Smooth muscle cell (in vitro differentiated cells): ENCODE results near the gene TMEM181. TPM values are rescaled to one million over a fixed set of nuclear protein-coding genes. Genes with fewer than 3 reads are reported as not detected.

Experiments
- DNase-seq: peaks from one replicate; lab custom pipeline; 2025; ENCODE audit not compliant: unreplicated experiment; lab: John Stamatoyannopoulos, UW
- H2AFZ ChIP-seq: fragments of 200-600 bp; sonication (generic); 2 replicates; pipeline ENCODE4 v1.6.0; 2016; ENCODE audit warnings: antibody characterized with exemption, low read depth, mild to moderate bottlenecking
- H3F3A ChIP-seq: fragments of 200-600 bp; sonication (generic); 2 replicates; pipeline ENCODE4 v1.6.0; 2017; ENCODE audit warnings: antibody characterized with exemption, low read depth
- H3K27ac ChIP-seq: fragments of 200-600 bp; sonication (generic); 2 replicates; pipeline ENCODE4 v1.5.1; 2016; ENCODE audit warnings: low read depth, mild to moderate bottlenecking
- H3K27me3 ChIP-seq: fragments of 200-600 bp; sonication (generic); 2 replicates; pipeline ENCODE4 v1.6.1; 2016; ENCODE audit warnings: low read depth, mild to moderate bottlenecking
- H3K36me3 ChIP-seq: fragments of 200-600 bp; sonication (generic); 2 replicates; pipeline ENCODE4 v1.5.1; 2016; ENCODE audit warnings: low read depth
- H3K4me1 ChIP-seq: fragments of 200-600 bp; sonication (generic); 2 replicates; pipeline ENCODE4 v1.5.1; 2016; ENCODE audit warnings: low read depth
- H3K4me2 ChIP-seq: fragments of 200-600 bp; sonication (generic); 2 replicates; pipeline ENCODE4 v1.6.0; 2016; ENCODE audit warnings: mild to moderate bottlenecking
- H3K4me3 ChIP-seq: fragments of 200-600 bp; sonication (generic); 2 replicates; pipeline ENCODE4 v1.5.1; 2016; ENCODE audit warnings: mild to moderate bottlenecking
- H3K79me2 ChIP-seq: fragments of 200-600 bp; sonication (generic); 2 replicates; pipeline ENCODE4 v1.6.0; 2016; ENCODE audit warnings: low read depth, mild to moderate bottlenecking
- H3K9ac ChIP-seq: fragments of 200-600 bp; sonication (generic); 2 replicates; pipeline ENCODE4 v1.6.0; 2016; ENCODE audit warnings: low read depth
- H3K9me3 ChIP-seq: fragments of 200-600 bp; sonication (generic); replicated peaks from 2 replicates; pipeline ENCODE4 v1.5.1; 2016; ENCODE audit warnings: low read depth
- H4K20me1 ChIP-seq: fragments of 200-600 bp; sonication (generic); 2 replicates; pipeline ENCODE4 v1.6.0; 2016; ENCODE audit warnings: low read depth
- WGBS: methylation state at CpG from one replicate; pipeline ENCODE4 v1.1.7; 2016; ENCODE audit warnings: low lambda C conversion rate; 5-methylcytosine and 5-hydroxymethylcytosine counted together
- polyA plus RNA-seq: library from polyadenylated mRNA; unstranded; fragments of >200 nt; fragmentation: Nextera tagmentation; extraction: Ambion mirVana; gene quantifications from 2 replicates; pipeline ENCODE4 v1.2.1, GENCODE V29; 2016
- total RNA-seq: library from RNA; depleted of rRNA; stranded (reverse); fragments of >200 nt; gene quantifications from 2 replicates; pipeline ENCODE4 v1.2.3, GENCODE V29; 2014
- TF ChIP-seq, protein P1 (sequence below): fragments of 200-600 bp; sonication (generic); IDR thresholded peaks from 2 replicates; pipeline ENCODE4 v1.5.1; 2017; ENCODE audit warnings: borderline replicate concordance, mild to moderate bottlenecking, antibody characterized with exemption; ENCODE audit not compliant: insufficient read depth, poor library complexity, severe bottlenecking

TMEM181 gene
- total and polyA plus RNA-seq, 2 experiments from 2014 or later = 15.3 to 29.0 TPM

DNA sequence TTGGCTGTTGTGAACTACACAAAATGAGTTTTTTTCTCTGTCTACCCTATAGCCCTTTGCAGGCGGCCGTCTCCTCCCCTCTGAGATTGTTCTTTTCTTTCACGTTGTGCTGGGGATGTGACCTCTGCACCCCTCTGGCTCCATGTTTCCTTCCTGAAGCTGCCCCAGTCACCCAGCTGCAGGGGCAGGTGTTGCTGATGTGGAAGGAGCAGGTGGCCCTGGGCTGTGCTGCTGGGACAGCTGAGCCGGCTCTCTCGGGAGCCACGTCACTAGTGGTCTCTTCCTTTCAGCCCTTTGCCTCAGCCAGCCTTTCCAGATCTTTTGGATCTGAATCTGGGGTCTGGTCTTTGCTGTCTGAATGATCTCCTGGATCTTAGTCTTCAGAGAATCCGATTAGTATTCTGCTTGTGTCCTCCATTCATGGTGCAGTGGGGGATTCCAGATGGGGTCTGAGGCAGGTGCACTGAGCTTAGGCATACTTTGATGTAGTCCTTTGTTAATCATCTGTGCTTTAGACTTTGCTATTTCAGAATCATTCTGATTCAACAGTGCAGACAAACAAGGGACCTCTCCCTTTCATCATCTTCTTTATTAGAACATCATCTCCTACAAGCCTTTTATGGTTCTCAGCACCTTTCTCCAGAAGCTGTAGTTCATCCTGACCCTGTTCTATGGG is 31.4 kb downstream of the TMEM181 start:
- Histone ChIP-seq H3K4me3 (no peak overlapping the region), H3K36me3 (peaks cover 25% of the 10 kb centered on the region), H3K27me3 (no peaks in the 10 kb centered on the region), H3K9ac (no peak overlapping the region), H2AFZ (no peak overlapping the region), H3K4me2 (no peak overlapping the region), H3K9me3 (no peaks in the 10 kb centered on the region), H3K79me2 (no peaks in the 10 kb centered on the region), H4K20me1 (peaks cover 11% of the 10 kb centered on the region), H3K27ac (no peak overlapping the region), H3K4me1 (no peaks in the 10 kb centered on the region), H3F3A (no peaks in the 10 kb centered on the region)
- no peak for DNase-seq
- WGBS = 95% methylated on average over 7 of the region's 7 CpGs
- TF ChIP-seq, protein P1, sequence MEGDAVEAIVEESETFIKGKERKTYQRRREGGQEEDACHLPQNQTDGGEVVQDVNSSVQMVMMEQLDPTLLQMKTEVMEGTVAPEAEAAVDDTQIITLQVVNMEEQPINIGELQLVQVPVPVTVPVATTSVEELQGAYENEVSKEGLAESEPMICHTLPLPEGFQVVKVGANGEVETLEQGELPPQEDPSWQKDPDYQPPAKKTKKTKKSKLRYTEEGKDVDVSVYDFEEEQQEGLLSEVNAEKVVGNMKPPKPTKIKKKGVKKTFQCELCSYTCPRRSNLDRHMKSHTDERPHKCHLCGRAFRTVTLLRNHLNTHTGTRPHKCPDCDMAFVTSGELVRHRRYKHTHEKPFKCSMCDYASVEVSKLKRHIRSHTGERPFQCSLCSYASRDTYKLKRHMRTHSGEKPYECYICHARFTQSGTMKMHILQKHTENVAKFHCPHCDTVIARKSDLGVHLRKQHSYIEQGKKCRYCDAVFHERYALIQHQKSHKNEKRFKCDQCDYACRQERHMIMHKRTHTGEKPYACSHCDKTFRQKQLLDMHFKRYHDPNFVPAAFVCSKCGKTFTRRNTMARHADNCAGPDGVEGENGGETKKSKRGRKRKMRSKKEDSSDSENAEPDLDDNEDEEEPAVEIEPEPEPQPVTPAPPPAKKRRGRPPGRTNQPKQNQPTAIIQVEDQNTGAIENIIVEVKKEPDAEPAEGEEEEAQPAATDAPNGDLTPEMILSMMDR = no peak

DNA sequence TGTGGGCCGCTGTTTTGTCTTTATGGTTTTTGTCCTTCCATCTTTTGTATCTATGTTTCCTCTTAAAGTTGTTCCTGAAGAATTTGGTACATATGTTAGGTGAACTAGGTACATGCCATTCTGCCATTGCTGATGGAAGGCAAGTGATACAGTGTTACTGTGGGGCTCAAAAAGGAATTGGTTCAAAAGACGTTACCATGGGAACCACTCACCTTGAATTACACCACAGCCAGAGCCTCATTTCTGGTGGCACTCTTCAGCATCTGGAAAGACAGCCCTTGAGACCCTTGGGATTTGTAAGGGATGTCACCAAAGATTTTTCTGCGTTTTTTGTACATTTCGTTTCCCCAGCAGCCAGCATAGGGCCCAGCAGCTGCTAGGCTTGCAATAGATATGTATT is 31.9 kb downstream of the TMEM181 start:
- Histone ChIP-seq H2AFZ (no peak overlapping the region), H3K27ac (no peak overlapping the region), H3F3A (no peaks in the 10 kb centered on the region), H3K27me3 (no peaks in the 10 kb centered on the region), H3K36me3 (peaks cover 21% of the 10 kb centered on the region), H3K79me2 (no peaks in the 10 kb centered on the region), H3K4me1 (no peaks in the 10 kb centered on the region), H3K4me3 (no peak overlapping the region), H4K20me1 (peaks cover 11% of the 10 kb centered on the region), H3K9me3 (no peaks in the 10 kb centered on the region), H3K4me2 (no peak overlapping the region), H3K9ac (no peak overlapping the region)
- TF ChIP-seq, protein P1 = no peak
- WGBS = 97% methylated on average over 4 of the region's 4 CpGs
- no peak for DNase-seq

GRCh38 chr6:158593670-158594069 is 33.8 kb downstream of the TMEM181 start:
- Histone ChIP-seq H3K27me3 (no peaks in the 10 kb centered on the region), H3K79me2 (no peaks in the 10 kb centered on the region), H4K20me1 (peaks cover 11% of the 10 kb centered on the region), H3K9me3 (no peaks in the 10 kb centered on the region), H2AFZ (no peak overlapping the region), H3K27ac (no peak overlapping the region), H3K36me3 (peaks cover 13% of the 10 kb centered on the region), H3F3A (no peaks in the 10 kb centered on the region), H3K4me1 (no peaks in the 10 kb centered on the region), H3K4me2 (no peak overlapping the region), H3K9ac (no peak overlapping the region), H3K4me3 (no peak overlapping the region)
- TF ChIP-seq, protein P1 = no peak
- WGBS = 98% methylated on average over 3 of the region's 3 CpGs
- no peak for DNase-seq

GRCh38 chr6:158595223-158595622 is 35.3 kb downstream of the TMEM181 start:
- TF ChIP-seq, protein P1 = peak; percentile 32
- H3K9ac ChIP-seq = no peak overlapping the region
- H3K27me3 ChIP-seq = no peaks in the 10 kb centered on the region
- H3K9me3 ChIP-seq = no peaks in the 10 kb centered on the region
- no peak for DNase-seq
- 90% methylated on average over 5 of the region's 5 CpGs for WGBS
- no peak overlapping the region for H3K4me3 ChIP-seq
- peaks cover 11% of the 10 kb centered on the region for H4K20me1 ChIP-seq
- H3K4me1 ChIP-seq = no peaks in the 10 kb centered on the region
- H2AFZ ChIP-seq = no peak overlapping the region
- no peaks in the 10 kb centered on the region for H3F3A ChIP-seq
- H3K79me2 ChIP-seq = no peaks in the 10 kb centered on the region
- H3K27ac ChIP-seq = no peak overlapping the region
- H3K36me3 ChIP-seq = peaks cover 13% of the 10 kb centered on the region
- H3K4me2 ChIP-seq = no peak overlapping the region
